Measurements from ENCODE around the gene BANP.

GRCh38 chr16:88005181-88005581 lies 53.9 kb downstream of the BANP start:
- TF ChIP-seq CTCF (conservative IDR thresholded peaks at IDR 0.05) (no peak), ZFX (IDR thresholded peaks at IDR 0.05) (no peak)

Data from C4-2B (cell line).